ENCODE results near the gene CYTH3.
"Not testable (repeated sequence)": the region's sequence is repeated elsewhere in the genome, so short reads cannot be mapped to it uniquely, and the experiment has no call there.

CYTH3 gene

DNA sequence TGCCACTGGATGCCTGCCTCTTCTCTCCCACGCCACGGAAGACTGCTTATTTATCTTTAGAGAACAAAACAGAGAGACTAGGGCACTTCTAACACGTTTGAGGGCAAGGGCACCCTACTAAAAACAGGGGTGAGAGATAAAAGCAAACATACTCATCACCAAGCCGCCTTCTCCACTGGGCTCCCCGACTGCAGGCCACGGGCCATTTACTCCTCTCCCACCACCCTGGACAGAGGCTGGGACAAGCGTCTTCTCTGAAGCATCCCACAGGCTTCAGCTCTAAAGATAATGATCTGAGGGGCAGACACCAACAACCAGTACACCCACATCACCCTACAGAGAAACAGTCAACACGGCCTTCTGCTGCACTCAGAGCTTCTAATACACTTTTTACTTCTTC lies 78.7 kb downstream of the CYTH3 start:
- no peak for DNase-seq (ENCODE audit: low read depth)

DNA sequence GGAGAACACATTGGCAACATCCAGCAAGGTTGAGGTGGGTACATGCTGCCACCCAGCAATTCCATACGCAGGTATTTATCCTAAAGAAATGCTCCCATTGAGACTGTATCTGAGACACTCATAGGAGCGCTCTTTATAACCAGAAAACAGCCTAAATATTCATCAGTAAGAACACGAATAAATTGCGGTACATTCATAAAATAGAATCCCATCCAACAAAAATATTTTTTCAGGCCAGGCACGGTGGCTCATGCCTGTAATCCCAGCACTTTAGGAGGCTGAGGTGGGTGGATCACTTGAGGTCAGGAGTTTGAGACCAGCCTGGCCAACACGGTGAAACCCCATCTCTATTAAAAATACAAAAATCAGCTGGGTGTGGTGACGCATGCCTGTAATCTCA lies 81.9 kb downstream of the CYTH3 start:
- DNase-seq (ENCODE audit: low read depth) = not testable (repeated sequence)

DNA sequence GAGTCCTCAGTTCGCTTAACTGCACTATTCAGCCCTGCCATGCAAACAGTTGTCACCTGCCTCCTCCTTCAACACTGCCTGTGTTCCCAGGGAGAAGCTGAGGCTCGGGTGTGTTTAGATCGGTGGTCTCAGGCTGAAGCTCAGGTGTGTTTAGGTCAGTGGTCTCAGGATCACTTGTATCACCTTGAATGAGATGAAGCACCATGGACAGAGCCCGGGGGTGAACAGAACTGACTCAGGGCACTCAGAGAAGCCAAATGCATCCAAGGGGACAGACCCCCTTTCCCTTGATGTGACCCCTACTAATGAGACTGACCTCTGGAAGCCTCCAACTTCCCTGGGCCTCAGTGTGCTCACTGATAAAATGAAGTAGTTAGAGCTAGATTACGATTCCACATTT lies 84.0 kb downstream of the CYTH3 start:
- no peak for DNase-seq (ENCODE audit: low read depth)

DNA sequence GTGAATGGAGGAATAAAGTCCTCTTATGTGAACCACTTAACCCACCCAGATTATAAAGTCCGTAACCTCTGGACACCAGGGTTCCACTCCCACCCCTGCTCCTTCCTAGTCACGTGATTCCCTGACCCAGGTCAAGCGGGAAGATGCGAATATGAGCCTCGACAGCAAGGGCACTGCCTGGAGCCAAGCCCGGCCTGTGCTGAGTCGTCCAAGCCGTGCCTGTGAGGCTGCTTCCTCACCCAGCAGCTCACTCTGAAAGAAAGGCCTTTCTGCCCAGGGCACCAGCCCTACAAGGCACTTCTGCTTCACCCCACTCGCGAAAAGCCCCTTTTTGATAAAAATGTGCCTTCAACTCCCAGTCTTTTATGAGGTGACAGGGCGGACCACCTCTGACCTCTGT lies 85.8 kb downstream of the CYTH3 start:
- no peak for DNase-seq (ENCODE audit: low read depth)

DNA sequence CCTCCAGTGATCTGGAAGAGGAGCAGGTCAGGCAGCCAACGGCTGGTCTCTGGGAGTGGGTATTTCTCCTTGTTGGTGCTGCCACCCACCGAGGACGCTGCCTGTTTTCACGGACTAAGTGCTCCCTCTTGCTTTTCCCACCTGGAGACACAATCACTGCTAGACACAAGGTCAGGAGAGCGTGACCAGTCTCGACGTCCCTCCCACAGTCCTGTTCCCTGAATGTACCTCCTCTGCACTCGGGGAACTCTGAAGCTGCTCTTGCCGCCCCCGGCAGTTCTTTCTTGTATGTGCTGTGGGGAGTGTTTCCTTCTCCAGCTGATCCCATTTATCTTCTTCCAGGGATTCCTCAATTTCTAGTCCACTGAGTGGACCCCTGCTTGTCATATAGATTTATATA lies 89.4 kb downstream of the CYTH3 start:
- no peak for DNase-seq (ENCODE audit: low read depth)

DNA sequence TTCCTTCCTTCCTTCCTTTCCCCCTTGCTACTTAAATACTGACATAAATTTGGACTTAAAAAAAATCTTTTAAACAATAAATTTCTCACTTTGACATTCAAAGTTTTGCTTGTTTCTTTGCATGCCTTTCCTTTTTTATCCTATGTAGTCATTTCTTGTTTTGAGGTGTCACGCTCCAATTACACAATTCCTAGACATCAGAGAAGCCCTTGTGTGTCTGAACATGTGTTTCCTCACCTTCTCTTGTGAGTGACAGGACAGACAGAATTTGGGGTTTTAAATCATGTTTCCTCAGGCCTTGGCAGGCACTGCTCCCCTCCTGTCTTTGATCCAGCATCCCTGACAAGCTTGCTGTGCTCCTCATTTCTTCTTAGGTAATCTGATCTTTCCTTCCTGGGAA lies 91.3 kb downstream of the CYTH3 start:
- no peak for DNase-seq (ENCODE audit: low read depth)

- DNase-seq (ENCODE audit: low read depth) = no peak
Observed at GRCh38 chr7:6180344-6180725, 92.1 kb downstream of the CYTH3 start.

DNA sequence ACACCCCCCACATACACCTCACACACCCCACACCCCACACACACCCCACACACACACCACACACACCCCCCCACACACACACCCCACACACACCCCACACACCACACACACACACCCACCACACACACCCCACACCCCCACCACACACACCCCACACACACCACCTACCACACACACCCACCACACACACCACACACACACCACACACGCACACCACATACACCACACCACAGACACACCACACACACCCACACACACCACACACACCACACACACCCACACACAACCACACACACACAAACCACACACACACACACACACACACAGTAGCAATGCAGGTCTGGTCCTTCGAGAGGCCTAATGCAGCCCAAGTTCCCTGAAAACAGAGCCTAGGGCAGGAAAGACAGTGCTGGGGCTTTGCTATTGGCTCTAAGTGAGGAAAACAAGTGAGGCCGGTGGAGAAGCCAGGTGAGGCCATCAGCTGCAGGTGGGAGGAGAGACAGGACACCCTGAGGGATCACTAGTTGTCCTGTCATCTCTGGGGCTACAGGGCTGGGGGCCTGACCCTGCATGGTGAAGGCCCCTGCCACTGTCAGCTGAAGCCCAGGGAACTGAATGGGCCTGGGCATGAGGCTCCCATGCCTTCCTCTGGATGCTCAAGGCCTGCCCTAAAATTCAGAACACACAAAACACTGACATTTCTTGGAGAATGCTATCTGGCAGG lies 92.6 kb downstream of the CYTH3 start:
- no peak for DNase-seq (ENCODE audit: low read depth)

- no peak for DNase-seq (ENCODE audit: low read depth)
Observed at GRCh38 chr7:6178298-6179029, 94.0 kb downstream of the CYTH3 start.

- no peak for DNase-seq (ENCODE audit: low read depth)
Observed at GRCh38 chr7:6175645-6176044, 96.8 kb downstream of the CYTH3 start.

DNA sequence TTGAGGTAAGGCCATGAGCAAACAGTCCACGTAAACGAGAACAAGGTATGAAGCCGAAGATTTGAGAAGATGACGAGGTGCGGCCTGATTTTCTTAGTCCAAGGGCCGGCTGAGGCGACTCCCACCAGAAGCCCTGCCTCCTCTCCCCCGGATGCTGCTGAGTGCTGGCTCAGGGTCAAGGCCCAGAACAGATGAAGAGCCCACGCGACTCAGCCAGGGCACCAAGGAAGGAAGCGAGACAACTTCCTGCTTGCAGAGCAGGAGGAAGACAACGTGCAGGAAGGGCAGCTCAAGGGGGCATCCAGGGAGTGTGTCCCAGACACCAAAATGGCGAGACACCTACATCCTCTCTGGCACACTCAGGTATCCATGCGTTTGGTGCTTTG lies 99.5 kb downstream of the CYTH3 start:
- DNase-seq (ENCODE audit: low read depth) = no peak

- DNase-seq (ENCODE audit: low read depth) = no peak
Observed at GRCh38 chr7:6172224-6172909, 100.1 kb downstream of the CYTH3 start.

GRCh38 chr7:6171532-6172223 lies 100.7 kb downstream of the CYTH3 start:
- no peak for DNase-seq (ENCODE audit: low read depth)

- DNase-seq (ENCODE audit: low read depth) = no peak
Observed at GRCh38 chr7:6170571-6171531, 101.6 kb downstream of the CYTH3 start.

DNA sequence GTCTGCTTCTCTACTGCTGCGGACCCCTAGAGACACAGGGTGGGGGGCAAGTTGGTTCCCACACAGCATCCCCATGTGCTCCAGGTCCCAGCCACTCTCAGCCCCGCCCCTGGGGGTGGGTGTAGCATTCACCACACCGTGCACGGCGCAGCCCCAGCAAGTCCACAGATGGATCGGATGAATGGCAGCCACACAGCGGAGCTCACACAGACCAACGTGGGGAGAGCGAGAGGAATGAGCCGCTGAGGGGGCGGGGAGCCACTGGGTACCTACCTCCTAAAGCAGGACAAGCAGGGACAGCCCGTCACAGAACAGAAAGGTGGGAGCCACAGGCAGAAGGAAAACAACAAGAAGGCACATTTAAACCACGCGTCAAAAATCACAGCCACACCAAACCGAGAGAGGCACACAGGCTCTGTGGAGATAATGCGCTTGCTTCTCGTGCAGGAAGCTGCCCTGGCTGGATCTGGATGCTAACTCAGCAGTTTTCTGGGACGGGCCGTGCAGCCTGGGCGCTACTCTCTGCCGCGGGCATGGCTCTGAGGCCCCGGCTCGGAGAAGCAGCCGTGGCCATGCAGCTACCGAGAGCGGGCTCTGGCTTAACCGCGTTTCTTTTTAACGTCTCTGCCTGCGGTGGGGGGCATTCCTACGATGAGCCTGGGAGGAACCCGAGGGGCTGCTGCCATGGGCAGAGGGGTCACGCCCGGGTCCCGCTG lies 102.5 kb downstream of the CYTH3 start:
- no peak for DNase-seq (ENCODE audit: low read depth)

DNA sequence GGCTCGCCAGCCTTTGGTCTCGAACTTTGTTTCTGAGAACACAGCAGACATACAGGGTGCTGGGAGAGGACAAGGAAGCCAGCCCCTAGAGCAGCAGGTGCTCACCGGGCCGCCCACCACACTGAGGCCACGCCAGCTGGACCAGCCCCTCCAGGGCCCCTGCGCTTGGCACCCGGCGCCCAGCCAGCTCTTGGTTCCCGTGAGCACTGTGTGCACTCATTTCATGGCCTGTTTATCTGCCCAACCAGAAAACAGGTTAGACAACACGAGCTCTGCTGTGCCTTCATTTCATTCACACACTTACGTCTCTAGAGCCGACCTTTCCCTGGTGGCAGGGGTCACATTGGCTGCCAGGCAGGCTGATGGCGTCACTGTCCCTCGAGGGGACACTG lies 104.0 kb downstream of the CYTH3 start:
- DNase-seq (ENCODE audit: low read depth) = no peak

DNA sequence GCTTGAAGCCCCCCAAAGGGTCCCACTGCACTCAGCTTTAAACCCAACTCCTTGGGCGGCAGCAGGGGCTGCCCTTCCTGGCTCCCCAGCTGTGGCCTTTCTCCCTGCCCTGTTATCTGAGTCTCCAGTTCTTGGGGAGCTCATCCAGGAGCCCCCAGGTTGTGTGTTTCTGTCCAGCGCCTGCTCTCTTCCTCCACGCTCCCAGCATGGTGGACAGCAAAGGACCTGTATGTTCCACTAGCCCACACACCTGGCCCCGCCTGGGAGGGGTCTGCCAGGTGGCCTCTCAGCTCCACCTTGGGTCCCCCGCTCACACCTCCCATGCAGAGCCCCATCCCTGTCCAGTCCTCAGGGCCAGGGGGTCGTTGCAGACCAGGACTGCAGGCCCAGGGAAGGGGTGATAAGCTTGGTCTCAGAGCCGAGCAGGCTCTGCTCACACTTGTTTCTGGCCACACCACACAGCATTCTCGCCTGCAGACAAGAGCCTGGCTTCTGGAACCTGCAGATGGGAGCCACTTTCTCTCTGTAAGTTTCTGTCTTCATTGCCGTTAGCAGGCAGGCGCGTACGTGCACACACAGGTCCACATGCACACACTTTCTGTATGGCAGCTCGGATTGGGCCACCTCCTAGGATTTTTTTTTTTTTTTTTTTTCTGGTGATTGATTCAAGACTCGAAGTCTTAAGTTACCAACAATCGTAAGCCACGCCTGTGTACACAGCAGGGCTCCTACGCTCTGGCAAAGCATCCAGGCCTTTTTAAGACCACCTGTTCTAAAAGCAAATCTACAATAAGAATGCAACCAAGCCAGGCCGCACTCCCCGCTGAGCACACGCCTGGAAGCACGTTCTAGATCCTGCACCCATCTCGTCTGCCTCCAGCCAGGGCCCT lies 104.6 kb downstream of the CYTH3 start:
- no peak for DNase-seq (ENCODE audit: low read depth)

- no peak for DNase-seq (ENCODE audit: low read depth)
Observed at GRCh38 chr7:6167004-6167551, 105.3 kb downstream of the CYTH3 start.

DNA sequence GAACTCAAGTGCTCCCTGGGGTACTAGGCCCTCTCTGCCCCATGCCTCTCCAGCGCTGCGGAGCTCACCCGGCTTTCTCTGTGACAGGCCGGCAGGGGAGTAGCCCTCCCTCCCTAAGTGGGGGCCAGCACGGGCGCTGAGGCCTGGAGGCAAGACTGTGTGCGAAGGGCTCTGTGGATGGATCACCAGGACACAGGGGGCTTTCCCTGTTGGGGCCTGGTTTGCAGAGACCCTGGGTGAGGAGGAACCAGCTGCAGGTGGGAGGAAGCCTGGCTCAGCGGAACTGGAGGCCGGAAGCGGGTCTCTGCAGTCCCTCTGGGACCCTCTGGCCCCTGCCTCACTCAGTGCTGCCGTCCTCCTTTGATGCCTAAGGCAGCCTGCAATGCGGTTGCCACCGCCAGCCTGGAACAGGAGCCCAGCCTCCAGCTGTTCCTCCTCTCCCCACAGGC lies 106.0 kb downstream of the CYTH3 start:
- DNase-seq (ENCODE audit: low read depth) = no peak
